ENCODE data around the gene NLGN1.

The NLGN1 gene

DNA sequence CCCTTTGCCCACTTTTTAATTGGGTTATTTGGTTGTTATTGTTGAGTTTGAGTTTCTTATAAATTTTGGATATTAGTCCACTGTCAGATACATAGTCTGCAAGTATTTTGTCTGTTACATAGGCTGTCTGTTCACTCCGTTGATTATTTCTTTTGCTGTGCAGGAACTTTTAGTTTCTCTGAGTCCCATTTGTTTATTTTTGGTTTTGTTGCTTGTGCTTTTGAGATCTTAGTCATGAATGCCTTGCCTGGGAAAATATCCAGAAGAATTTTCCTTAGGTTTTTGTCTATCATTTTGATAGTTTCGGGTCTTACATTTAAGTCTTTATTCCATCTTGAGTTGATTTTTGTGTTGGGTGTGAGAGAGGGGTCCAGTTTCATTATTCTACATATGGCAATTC lies 254.5 kb downstream of the NLGN1 start:
- no peak for DNase-seq (ENCODE audit: insufficient read length)
- TF ChIP-seq POLR2A (IDR thresholded peaks at IDR 0.05; ENCODE audit: low read depth, low read length) (no peak), TAF1 (IDR thresholded peaks at IDR 0.05; ENCODE audit: borderline replicate concordance, low read depth, low read length) (no peak), POLR2AphosphoS5 (IDR thresholded peaks at IDR 0.05; ENCODE audit: low read depth, low read length) (no peak)
- FAIRE-seq, result no peak

DNA sequence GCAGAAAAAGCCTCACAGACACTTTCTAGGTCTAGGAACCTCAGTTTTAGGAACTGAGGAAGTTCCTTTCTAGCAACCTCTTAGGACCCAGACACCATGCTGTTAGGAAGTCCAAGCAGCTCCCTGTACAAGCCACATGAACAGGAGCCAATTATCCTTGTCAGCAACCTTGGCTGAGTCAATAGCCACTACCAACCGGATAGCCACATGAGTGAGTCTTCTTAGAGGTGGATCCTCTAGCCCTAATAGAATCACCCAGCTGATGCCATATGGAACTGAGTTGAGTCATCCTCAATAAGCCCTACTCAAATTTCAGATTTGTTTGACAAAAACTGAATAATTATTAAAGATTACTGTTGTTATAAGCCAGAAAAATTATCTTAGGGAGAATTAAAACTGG lies 256.2 kb downstream of the NLGN1 start:
- DNase-seq (ENCODE audit: insufficient read length) (no peak), FAIRE-seq (no peak)
- no peak for TF ChIP-seq POLR2A (IDR thresholded peaks at IDR 0.05; ENCODE audit: low read depth, low read length)
- no peak for TF ChIP-seq POLR2AphosphoS5 (IDR thresholded peaks at IDR 0.05; ENCODE audit: low read depth, low read length)
- TF ChIP-seq TAF1 (IDR thresholded peaks at IDR 0.05; ENCODE audit: borderline replicate concordance, low read depth, low read length), result no peak

DNA sequence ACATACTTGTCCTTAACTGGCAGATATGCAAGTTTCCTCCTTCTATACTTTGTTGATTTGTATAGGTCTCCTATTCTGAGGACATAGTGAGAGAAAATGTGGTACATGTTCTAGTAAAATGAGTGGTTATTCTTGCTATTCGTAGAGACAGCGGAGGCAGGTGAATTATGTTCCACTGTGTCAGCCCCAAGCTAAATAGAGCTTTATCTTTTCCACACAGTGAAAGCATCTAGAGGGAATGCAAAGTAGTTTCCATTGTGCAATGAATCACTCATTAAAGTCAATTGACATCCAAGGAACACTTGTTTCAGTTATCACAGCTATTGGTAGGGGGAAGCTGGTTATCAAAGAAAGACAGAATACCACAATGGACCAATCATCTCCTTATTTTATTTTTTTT lies 262.4 kb downstream of the NLGN1 start:
- FAIRE-seq (no peak), DNase-seq (ENCODE audit: insufficient read length) (no peak)
- no peak for TF ChIP-seq TAF1 (IDR thresholded peaks at IDR 0.05; ENCODE audit: borderline replicate concordance, low read depth, low read length)
- no peak for TF ChIP-seq POLR2AphosphoS5 (IDR thresholded peaks at IDR 0.05; ENCODE audit: low read depth, low read length)
- no peak for TF ChIP-seq POLR2A (IDR thresholded peaks at IDR 0.05; ENCODE audit: low read depth, low read length)

DNA sequence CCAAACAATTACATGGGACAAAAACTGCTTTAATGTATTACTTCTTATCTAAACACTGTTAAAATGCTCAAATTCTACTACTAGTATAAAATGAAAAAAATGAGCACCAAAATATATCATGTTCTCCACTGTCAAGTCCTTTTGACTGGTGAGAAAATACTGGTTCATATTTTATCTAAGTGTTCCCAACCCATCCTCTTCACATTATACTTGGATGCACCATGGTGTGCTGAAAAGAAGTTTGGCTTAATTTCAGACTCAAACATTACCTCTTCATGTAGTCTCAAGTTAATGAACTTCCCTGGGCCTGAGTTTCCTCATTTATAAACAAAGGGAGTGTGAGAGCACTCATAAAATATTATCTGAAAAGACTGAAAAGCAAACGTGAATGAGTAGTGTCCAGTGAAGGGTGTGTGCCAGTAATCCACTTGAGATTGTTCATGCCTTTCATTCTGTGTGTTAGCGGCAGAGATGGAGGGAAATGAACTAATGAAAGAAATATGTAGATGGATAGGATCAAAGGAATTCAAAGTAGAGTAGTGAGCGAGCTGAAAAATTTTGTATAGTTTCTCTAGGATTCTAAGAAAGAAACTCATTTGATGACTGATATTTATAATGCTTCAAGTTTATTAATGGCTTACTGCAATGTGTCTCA lies 263.2 kb downstream of the NLGN1 start:
- DNase-seq (ENCODE audit: insufficient read length), result no peak
- FAIRE-seq, result no peak
- TF ChIP-seq POLR2A (IDR thresholded peaks at IDR 0.05; ENCODE audit: low read depth, low read length) (no peak), POLR2AphosphoS5 (IDR thresholded peaks at IDR 0.05; ENCODE audit: low read depth, low read length) (no peak)

DNA sequence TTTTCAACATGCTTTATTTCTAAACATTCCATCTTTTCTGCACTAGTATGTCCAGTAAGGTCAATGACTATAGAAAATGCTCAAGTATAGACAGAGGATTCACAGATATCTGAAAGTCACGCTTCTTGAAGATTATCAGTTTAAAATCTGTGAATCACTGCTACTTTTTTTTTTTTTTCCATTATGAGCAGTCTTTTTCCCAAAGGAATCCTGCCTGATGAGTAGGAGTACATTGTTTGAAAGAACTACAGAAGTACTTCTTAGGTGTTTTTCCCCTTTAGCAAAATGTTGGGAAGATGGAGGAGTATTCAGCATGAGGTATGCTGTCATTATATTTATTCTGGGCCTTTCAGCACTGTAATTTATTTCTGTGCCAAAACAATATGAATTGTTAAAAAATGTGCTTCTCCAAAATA lies 266.2 kb downstream of the NLGN1 start:
- no peak for FAIRE-seq
- DNase-seq (ENCODE audit: insufficient read length), result no peak
- TF ChIP-seq POLR2A (IDR thresholded peaks at IDR 0.05; ENCODE audit: low read depth, low read length), result no peak
- TF ChIP-seq POLR2AphosphoS5 (IDR thresholded peaks at IDR 0.05; ENCODE audit: low read depth, low read length), result no peak
- no peak for TF ChIP-seq TAF1 (IDR thresholded peaks at IDR 0.05; ENCODE audit: borderline replicate concordance, low read depth, low read length)

DNA sequence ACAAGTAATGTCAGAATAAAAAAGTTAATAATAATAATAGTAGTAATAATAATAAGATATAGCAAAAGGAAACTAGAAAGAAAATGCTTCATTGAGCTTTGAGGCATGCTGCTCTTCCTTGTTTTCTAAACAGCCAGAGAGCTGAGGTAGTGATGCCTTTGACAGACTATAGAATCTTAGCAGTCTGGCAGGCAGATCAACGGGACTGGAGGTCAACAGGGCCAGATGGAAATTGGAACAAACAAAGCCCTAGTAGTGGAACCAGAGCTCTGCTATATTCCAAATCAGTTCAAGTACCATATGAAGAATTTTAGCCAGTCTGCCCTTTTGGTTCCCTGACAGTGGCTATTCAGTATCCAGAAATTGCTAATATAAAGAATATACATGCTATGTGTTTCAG lies 278.6 kb downstream of the NLGN1 start:
- TF ChIP-seq TAF1 (IDR thresholded peaks at IDR 0.05; ENCODE audit: borderline replicate concordance, low read depth, low read length) (no peak), POLR2AphosphoS5 (IDR thresholded peaks at IDR 0.05; ENCODE audit: low read depth, low read length) (no peak), POLR2A (IDR thresholded peaks at IDR 0.05; ENCODE audit: low read depth, low read length) (no peak)
- FAIRE-seq, result no peak
- no peak for DNase-seq (ENCODE audit: insufficient read length)

DNA sequence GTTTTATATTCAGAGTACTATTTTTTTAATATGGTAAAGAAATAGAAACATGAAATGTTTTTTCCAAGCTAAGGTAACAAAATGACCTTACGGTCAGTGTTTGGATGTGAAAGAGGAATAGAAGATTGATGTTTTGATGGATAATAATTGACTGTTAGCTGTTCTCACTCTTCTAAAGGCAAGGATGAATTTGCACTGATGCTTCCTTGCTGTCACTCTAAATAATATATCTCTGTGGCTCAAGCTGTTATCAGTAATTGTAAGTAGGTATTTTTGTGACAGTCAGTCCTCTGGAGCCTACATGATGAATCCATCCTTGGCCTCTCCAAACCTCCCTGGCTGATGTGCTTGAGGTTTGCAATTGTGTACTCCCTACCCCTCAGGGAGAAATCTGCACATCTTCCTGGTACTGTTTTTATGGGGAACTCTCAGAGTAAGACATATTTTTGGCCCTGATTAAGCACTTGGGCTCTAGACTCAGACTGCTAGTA lies 283.7 kb downstream of the NLGN1 start:
- FAIRE-seq (no peak), DNase-seq (ENCODE audit: insufficient read length) (no peak)
- TF ChIP-seq TAF1 (IDR thresholded peaks at IDR 0.05; ENCODE audit: borderline replicate concordance, low read depth, low read length) (no peak), POLR2AphosphoS5 (IDR thresholded peaks at IDR 0.05; ENCODE audit: low read depth, low read length) (no peak), POLR2A (IDR thresholded peaks at IDR 0.05; ENCODE audit: low read depth, low read length) (no peak)

DNA sequence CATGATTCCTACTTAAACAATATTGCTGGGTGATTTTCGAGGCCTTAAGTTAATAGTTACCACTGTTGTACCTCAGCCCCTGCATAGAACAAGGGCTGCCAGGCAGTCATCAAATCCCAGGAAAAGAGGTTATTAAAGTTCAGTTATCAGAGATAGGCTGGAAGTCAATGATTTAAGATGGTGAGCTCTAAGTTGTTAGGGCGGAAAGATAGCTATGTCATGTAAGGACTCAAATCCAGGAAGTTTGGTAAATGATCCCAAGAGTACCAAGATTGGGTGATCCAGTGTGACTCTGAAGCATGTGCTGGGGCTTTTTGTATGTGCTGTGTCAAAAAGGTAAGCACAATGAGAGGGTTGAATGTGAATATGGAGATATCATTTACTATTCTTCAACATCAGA lies 287.9 kb downstream of the NLGN1 start:
- FAIRE-seq (no peak), DNase-seq (ENCODE audit: insufficient read length) (no peak)
- TF ChIP-seq POLR2AphosphoS5 (IDR thresholded peaks at IDR 0.05; ENCODE audit: low read depth, low read length) (no peak), POLR2A (IDR thresholded peaks at IDR 0.05; ENCODE audit: low read depth, low read length) (no peak), TAF1 (IDR thresholded peaks at IDR 0.05; ENCODE audit: borderline replicate concordance, low read depth, low read length) (no peak)

DNA sequence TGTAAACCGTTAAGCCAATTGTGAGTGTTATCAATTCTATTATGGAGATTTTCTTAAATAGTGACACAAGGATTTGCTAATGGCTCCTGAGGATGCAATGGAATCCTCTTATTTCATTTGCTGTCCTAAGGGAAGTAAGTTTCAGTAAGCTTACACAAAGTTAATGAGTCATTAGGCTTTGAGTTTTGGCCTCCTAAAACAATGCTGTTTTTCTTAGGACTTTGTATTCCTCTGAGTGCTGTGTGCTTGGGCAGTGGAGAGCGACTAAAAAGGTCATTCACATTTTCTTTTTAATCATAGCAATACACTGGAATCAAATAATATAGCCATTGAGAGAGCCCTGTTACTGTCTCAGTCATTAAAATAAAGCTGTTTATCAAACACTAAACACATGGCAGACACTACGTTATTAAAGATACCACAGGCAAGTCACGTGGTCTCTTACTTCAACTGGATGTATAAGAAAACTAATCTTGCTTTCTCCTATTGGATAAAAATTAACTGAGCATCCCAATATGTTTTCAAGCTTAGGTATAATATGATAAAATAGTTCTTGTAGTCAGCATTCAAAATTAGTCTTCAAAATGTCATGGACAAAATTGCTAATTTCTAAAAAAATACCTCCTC lies 290.8 kb downstream of the NLGN1 start:
- DNase-seq (ENCODE audit: insufficient read length), result no peak
- FAIRE-seq, result no peak
- no peak for TF ChIP-seq TAF1 (IDR thresholded peaks at IDR 0.05; ENCODE audit: borderline replicate concordance, low read depth, low read length)
- TF ChIP-seq POLR2AphosphoS5 (IDR thresholded peaks at IDR 0.05; ENCODE audit: low read depth, low read length), result no peak
- TF ChIP-seq POLR2A (IDR thresholded peaks at IDR 0.05; ENCODE audit: low read depth, low read length), result no peak

DNA sequence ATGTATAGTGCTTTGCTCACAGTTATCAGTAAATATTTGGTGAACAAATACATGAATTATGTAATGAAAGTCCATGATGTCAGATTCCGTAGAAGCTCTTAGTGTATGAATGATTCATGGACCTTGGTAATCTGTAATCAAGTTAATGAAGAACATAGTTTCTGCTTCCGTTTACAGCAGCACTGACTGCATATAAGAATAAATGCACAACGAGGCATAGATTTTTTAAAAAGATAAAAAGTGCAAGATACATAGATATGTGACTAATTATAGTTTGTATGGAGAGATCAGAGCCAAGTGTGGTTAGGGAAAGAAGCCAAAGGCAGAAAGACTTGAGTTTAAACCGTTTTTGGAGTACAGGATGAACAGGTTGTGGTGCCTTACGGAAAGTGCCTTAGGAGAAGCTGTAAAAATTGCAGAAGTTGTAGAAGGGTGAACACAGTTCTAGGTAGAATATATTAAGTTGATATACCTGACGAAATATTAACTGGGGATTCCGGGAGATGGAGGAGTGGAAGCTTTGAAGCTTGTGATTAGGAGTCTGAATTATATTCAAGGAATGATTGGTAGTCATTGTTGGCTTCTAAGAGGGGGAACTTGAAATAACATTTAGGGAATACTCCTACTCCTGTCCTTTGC lies 293.1 kb downstream of the NLGN1 start:
- FAIRE-seq, result no peak
- TF ChIP-seq POLR2A (IDR thresholded peaks at IDR 0.05; ENCODE audit: low read depth, low read length) (no peak), POLR2AphosphoS5 (IDR thresholded peaks at IDR 0.05; ENCODE audit: low read depth, low read length) (no peak), TAF1 (IDR thresholded peaks at IDR 0.05; ENCODE audit: borderline replicate concordance, low read depth, low read length) (no peak)
- no peak for DNase-seq (ENCODE audit: insufficient read length)

DNA sequence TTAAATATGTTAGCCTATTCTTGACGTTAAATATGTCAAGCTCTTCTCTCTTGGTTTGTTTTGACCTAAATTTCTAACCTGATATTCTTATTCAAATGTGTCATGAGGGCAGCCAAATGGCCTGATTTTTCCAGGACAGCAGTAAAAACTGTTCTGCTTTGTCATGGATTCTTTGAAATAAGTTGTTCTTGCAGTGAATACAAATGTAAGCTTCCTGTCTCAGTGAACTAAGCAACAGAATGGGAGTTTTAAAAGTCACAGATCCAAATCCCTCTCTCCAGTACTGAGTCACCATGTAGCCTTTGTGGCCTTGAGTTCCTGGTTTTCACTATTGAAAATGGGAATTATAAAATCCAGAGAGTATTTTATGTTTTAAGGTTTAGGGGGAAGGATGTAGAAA lies 301.8 kb downstream of the NLGN1 start:
- DNase-seq (ENCODE audit: insufficient read length) (no peak), FAIRE-seq (no peak)

DNA sequence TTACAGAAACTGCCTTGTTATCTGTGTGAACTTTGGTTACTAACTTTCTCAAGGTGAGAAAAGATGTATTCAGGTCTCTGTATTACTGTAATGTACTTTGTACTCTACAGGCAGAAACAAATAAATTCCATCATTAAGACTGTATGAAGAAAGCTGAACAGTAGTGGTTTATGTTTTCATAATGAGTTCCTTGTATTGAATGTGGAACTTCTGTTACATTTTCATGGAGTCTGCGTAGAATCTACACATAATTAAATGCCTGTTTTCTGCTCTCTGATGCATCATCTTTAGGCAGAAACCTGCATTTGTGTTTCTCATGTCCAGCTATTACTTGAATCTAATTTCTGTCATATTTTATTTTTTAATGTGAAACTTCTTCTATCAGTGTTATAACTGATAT lies 302.8 kb downstream of the NLGN1 start:
- FAIRE-seq, result no peak

More for the DNA sequence above, 301.8 kb downstream of the NLGN1 start:
- no peak for TF ChIP-seq POLR2A (IDR thresholded peaks at IDR 0.05; ENCODE audit: low read depth, low read length)
- TF ChIP-seq TAF1 (IDR thresholded peaks at IDR 0.05; ENCODE audit: borderline replicate concordance, low read depth, low read length), result no peak
- TF ChIP-seq POLR2AphosphoS5 (IDR thresholded peaks at IDR 0.05; ENCODE audit: low read depth, low read length), result no peak

More for the DNA sequence above, 302.8 kb downstream of the NLGN1 start:
- TF ChIP-seq POLR2A (IDR thresholded peaks at IDR 0.05; ENCODE audit: low read depth, low read length) (no peak), TAF1 (IDR thresholded peaks at IDR 0.05; ENCODE audit: borderline replicate concordance, low read depth, low read length) (no peak), POLR2AphosphoS5 (IDR thresholded peaks at IDR 0.05; ENCODE audit: low read depth, low read length) (no peak)
- no peak for DNase-seq (ENCODE audit: insufficient read length)

Data from GM12892 (cell line).